Neural progenitor cell (in vitro differentiated cells): ENCODE data around the gene ZNF444.

ENCODE experiments used
- EZH2 ChIP-seq: fragments of 200-600 bp; sonication (generic); IDR thresholded peaks from 2 replicates; pipeline ENCODE4 v1.6.1; 2017; ENCODE audit warnings: antibody characterized with exemption, mild to moderate bottlenecking, moderate library complexity
- TF ChIP-seq, protein P1 (sequence below): fragments of 200-600 bp; sonication (generic); IDR thresholded peaks from 2 replicates; pipeline ENCODE4 v1.5.1; 2017; ENCODE audit warnings: antibody characterized with exemption, mild to moderate bottlenecking

DNA sequence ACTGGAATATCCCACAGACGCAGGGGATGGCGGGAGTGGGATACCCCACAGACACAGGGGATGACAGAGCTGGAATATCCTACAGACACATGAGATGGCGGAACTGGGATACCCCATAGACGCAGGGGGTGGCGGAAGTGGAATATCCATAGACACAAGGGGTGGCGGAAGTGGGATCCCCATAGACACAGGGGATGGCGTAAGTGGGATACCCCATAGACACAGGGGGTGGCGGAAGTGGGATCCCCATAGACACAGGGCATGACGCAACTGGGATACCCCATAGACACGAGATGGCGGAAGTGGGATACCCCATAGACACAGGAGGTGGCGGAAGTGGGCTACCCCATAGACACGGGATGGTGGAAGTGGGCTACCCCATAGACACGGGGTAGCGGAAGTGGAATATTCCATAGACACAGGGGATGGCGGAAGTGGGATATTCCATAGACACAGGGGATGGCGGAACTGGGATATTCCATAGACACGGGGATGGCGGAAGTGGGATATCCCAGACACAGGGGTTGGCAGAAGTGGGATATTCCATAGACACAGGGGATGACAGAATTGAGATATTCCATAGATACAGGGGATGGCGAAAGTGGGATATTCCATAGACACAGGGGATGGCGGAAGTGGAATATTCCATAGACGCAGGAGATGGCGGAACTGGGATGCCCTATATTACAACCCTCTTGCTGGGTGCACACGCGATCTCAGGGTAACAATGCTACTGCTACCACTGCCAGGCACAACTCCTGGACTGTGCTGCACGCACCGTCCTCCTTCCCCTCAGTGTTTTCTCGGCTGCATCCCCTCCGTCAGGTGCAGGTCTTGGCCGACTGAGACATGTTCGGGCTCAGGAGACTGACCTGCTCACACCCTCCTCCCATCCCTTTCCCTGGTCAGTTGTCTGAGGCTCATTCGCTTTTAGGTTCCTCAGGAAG, 48.1 kb upstream of the ZNF444 start:
- TF ChIP-seq, protein P1, sequence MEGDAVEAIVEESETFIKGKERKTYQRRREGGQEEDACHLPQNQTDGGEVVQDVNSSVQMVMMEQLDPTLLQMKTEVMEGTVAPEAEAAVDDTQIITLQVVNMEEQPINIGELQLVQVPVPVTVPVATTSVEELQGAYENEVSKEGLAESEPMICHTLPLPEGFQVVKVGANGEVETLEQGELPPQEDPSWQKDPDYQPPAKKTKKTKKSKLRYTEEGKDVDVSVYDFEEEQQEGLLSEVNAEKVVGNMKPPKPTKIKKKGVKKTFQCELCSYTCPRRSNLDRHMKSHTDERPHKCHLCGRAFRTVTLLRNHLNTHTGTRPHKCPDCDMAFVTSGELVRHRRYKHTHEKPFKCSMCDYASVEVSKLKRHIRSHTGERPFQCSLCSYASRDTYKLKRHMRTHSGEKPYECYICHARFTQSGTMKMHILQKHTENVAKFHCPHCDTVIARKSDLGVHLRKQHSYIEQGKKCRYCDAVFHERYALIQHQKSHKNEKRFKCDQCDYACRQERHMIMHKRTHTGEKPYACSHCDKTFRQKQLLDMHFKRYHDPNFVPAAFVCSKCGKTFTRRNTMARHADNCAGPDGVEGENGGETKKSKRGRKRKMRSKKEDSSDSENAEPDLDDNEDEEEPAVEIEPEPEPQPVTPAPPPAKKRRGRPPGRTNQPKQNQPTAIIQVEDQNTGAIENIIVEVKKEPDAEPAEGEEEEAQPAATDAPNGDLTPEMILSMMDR: no peak
- no peak for TF ChIP-seq EZH2
